ENCODE results near the gene IGSF3.
"Not testable (repeated sequence)": the region's sequence is repeated elsewhere in the genome, so short reads cannot be mapped to it uniquely, and the experiment has no call there.

Gene IGSF3

GRCh38 chr1:116595065-116595840, 72.3 kb downstream of the IGSF3 start:
- peak; percentile 44 for DNase-seq

- not testable (repeated sequence) for DNase-seq
Measured at GRCh38 chr1:116593977-116594376, 73.6 kb downstream of the IGSF3 start.

GRCh38 chr1:116593401-116593800, 74.1 kb downstream of the IGSF3 start:
- not testable (repeated sequence) for DNase-seq

GRCh38 chr1:116591951-116592605, 75.5 kb downstream of the IGSF3 start:
- DNase-seq: not testable (repeated sequence)

- not testable (repeated sequence) for DNase-seq
Measured at GRCh38 chr1:116591006-116591950, 76.3 kb downstream of the IGSF3 start.

GRCh38 chr1:116590359-116591005, 77.1 kb downstream of the IGSF3 start:
- DNase-seq: not testable (repeated sequence)

- DNase-seq: not testable (repeated sequence)
Measured at GRCh38 chr1:116589101-116589735, 78.3 kb downstream of the IGSF3 start.

- no peak for DNase-seq
Measured at GRCh38 chr1:116587501-116588227, 79.9 kb downstream of the IGSF3 start.

- no peak for DNase-seq
Measured at GRCh38 chr1:116586741-116587143, 80.8 kb downstream of the IGSF3 start.

- no peak for DNase-seq
Measured at GRCh38 chr1:116585886-116586285, 81.6 kb downstream of the IGSF3 start.

- DNase-seq: no peak
Measured at GRCh38 chr1:116581323-116581885, 86.1 kb downstream of the IGSF3 start.

GRCh38 chr1:116580446-116581322, 86.8 kb downstream of the IGSF3 start:
- DNase-seq: no peak

GRCh38 chr1:116579259-116579875, 88.2 kb downstream of the IGSF3 start:
- DNase-seq: no peak

GRCh38 chr1:116578581-116578980, 89.0 kb downstream of the IGSF3 start:
- no peak for DNase-seq

GRCh38 chr1:116577759-116578314, 89.7 kb downstream of the IGSF3 start:
- DNase-seq: no peak

- DNase-seq: peak; percentile 91
Measured at GRCh38 chr1:116574581-116575291, 92.8 kb downstream of the IGSF3 start.

- no peak for DNase-seq
Measured at GRCh38 chr1:116573431-116574095, 94.0 kb downstream of the IGSF3 start.

Measured in eye (tissue), 1 donor.